WTC11 (cell line): ENCODE data around the gene SLC12A9.

Experiments
- CTCF ChIP-seq: fragments of 200-600 bp; IDR thresholded peaks from 2 replicates; pipeline ENCODE4 v1.8.0; 2022; ENCODE audit warnings: antibody characterized with exemption
- ETV6 ChIP-seq: sonication (generic); formaldehyde crosslinking; IDR thresholded peaks from 2 replicates; pipeline ENCODE4 v1.8.1; 2022; ENCODE audit warnings: mild to moderate bottlenecking, missing genetic modification reagents
- HMGXB4 ChIP-seq: sonication (generic); formaldehyde crosslinking; IDR thresholded peaks from 2 replicates; pipeline ENCODE4 v1.8.1; 2023; ENCODE audit warnings: mild to moderate bottlenecking, moderate library complexity, missing genetic modification reagents
- MYBL2 ChIP-seq: sonication (generic); formaldehyde crosslinking; IDR thresholded peaks from 2 replicates; pipeline ENCODE4 v1.8.1; 2023; ENCODE audit warnings: mild to moderate bottlenecking, moderate library complexity, missing genetic modification reagents
- ZNF219 ChIP-seq: sonication (generic); formaldehyde crosslinking; IDR thresholded peaks from 2 replicates; pipeline ENCODE4 v1.8.0; 2023; ENCODE audit warnings: missing genetic modification reagents, mild to moderate bottlenecking, borderline replicate concordance

- TF ChIP-seq CTCF (no peak), HMGXB4 (CRISPR knock-in tag) (no peak), ETV6 (CRISPR knock-in tag) (no peak), MYBL2 (CRISPR knock-in tag) (no peak), ZNF219 (CRISPR knock-in tag) (no peak)
Observed at GRCh38 chr7:100900978-100901377, 48.5 kb downstream of the SLC12A9 start.
